K562 (cell line): ENCODE measurements around the gene CRAMP1. TPM values are rescaled to one million over a fixed set of nuclear protein-coding genes. Genes with fewer than 3 reads are reported as not detected.

Experiments used
- COPS2 ChIP-seq: fragments of 450-650 bp; conservative IDR thresholded peaks from 2 replicates; pipeline ENCODE4 v1.6.1; 2016; ENCODE audit warnings: mild to moderate bottlenecking, moderate library complexity
- CUX1 ChIP-seq: fragments of 200-800 bp; sonication (Bioruptor generic); IDR thresholded peaks from 2 replicates; pipeline ENCODE4 v1.6.1; 2016; ENCODE audit warnings: missing genetic modification characterization, missing compliant biosample characterization
- ELK1 ChIP-seq: sonication (generic); formaldehyde crosslinking; IDR thresholded peaks from 2 replicates; pipeline ENCODE4 v1.8.1; 2022; ENCODE audit warnings: missing genetic modification reagents
- EP300 ChIP-seq: IDR thresholded peaks from 2 replicates; pipeline ENCODE4 v1.6.1; 2012; ENCODE audit warnings: low read length, improper control_type of control experiment
- MYBL2 ChIP-seq, 2 experiments: fragments of 450-650 bp in 1 of 2; sonication (generic) in 1 of 2; formaldehyde crosslinking in 1 of 2; IDR thresholded peaks; 2 replicates each; pipeline versions ENCODE4 v1.6.1 to v1.8.1; 2017 to 2022; ENCODE audit warnings: borderline replicate concordance in 1 of 2, inconsistent platforms in 1 of 2, low read depth in 1 of 2, mild to moderate bottlenecking in 1 of 2, missing genetic modification reagents in 1 of 2, moderate library complexity in 1 of 2
- PRPF4 ChIP-seq: fragments of 200-400 bp; formaldehyde crosslinking; IDR thresholded peaks from one replicate; pipeline ENCODE4 v1.6.1; 2017; ENCODE audit warnings: low read length, low read depth, mild to moderate bottlenecking; ENCODE audit not compliant: insufficient read depth, poor library complexity, severe bottlenecking
- SMAD2 ChIP-seq: fragments of 150-350 bp; IDR thresholded peaks from 2 replicates; pipeline ENCODE4 v1.6.1; 2014; ENCODE audit warnings: low read depth, mild to moderate bottlenecking, low read length
- STAT5A ChIP-seq: IDR thresholded peaks from 2 replicates; pipeline ENCODE4 v1.6.1; 2012; ENCODE audit warnings: low read length, inconsistent platforms, borderline replicate concordance
- TEAD1 ChIP-seq, 2 experiments: fragments of 450-650 bp in 1 of 2; sonication (generic) in 1 of 2; formaldehyde crosslinking; IDR thresholded peaks; 2 replicates each; pipeline versions ENCODE4 v1.4.0 to v1.8.0; 2020 to 2022; ENCODE audit warnings: mild to moderate bottlenecking in 2 of 2, missing genetic modification reagents in 1 of 2
- THRAP3 ChIP-seq: fragments of 450-650 bp; IDR thresholded peaks from 2 replicates; pipeline ENCODE4 v1.6.1; 2016; ENCODE audit warnings: mild to moderate bottlenecking, inconsistent platforms, borderline replicate concordance
- ZFP30 ChIP-seq: fragments of 250-450 bp; sonication (Bioruptor Pico); IDR thresholded peaks from 2 replicates; pipeline ENCODE4 v1.8.0; 2022; ENCODE audit warnings: moderate library complexity, mild to moderate bottlenecking, inconsistent platforms, borderline replicate concordance
- ZFP36 ChIP-seq: fragments of 150-350 bp; IDR thresholded peaks from 2 replicates; pipeline ENCODE4 v1.6.1; 2018; ENCODE audit warnings: low read length, low read depth; ENCODE audit not compliant: partially characterized antibody
- polyA plus RNA-seq, 8 experiments: library from polyadenylated mRNA; depleted of rRNA in 4 of 8; stranded (reverse) in 5 of 8; unstranded in 3 of 8; fragments of >200 nt; fragmentation: Nextera tagmentation in 2 of 8; fragmentation: Illumina TruSeq in 1 of 8; extraction: Ambion mirVana in 2 of 8; extraction: Trizol in 1 of 8; gene quantifications; 2 replicates each; pipeline versions ENCODE4 v1.2.1 to v1.2.3, GENCODE V29; 2011 to 2014; ENCODE audit warnings: inconsistent platforms in 1 of 8, missing spikeins in 1 of 8
- total RNA-seq, 7 experiments: library from RNA; depleted of rRNA in 6 of 7; stranded (reverse); fragments of >200 nt in 6 of 7; fragmentation: Illumina TruSeq in 2 of 7; extraction: Trizol in 2 of 7; gene quantifications; 2 replicates each; pipeline versions ENCODE4 v1.2.1 to v1.2.3, GENCODE V29; 2011 to 2021; ENCODE audit warnings: low replicate concordance in 1 of 7
- TF ChIP-seq, protein P1 (sequence below): sonication (generic); formaldehyde crosslinking; IDR thresholded peaks from 2 replicates; pipeline ENCODE4 v1.8.0; 2023; ENCODE audit warnings: missing genetic modification reagents, mild to moderate bottlenecking, borderline replicate concordance

CRAMP1 gene
- total and polyA plus RNA-seq, 9 of the 15 experiments (the other 6 are each of a cell fraction or from before 2014, with no cell fraction given): 0.52 to 20.8 (median 7.5) TPM

- no peak for TF ChIP-seq EP300
- TF ChIP-seq ZFP30 (CRISPR knock-in tag): no peak
- no peak for TF ChIP-seq MYBL2 (IDR thresholded peaks at IDR 0.05; ENCODE audit: low read depth)
- TF ChIP-seq MYBL2 (CRISPR knock-in tag; IDR thresholded peaks at IDR 0.05; ENCODE audit: borderline replicate concordance): no peak
- no peak for TF ChIP-seq ELK1 (CRISPR knock-in tag)
- TF ChIP-seq TEAD1 (CRISPR knock-in tag; IDR thresholded peaks at IDR 0.05): no peak
- no peak for TF ChIP-seq STAT5A
- TF ChIP-seq PRPF4: no peak
- no peak for TF ChIP-seq ZFP36
- TF ChIP-seq SMAD2: no peak
- TF ChIP-seq, protein P1, sequence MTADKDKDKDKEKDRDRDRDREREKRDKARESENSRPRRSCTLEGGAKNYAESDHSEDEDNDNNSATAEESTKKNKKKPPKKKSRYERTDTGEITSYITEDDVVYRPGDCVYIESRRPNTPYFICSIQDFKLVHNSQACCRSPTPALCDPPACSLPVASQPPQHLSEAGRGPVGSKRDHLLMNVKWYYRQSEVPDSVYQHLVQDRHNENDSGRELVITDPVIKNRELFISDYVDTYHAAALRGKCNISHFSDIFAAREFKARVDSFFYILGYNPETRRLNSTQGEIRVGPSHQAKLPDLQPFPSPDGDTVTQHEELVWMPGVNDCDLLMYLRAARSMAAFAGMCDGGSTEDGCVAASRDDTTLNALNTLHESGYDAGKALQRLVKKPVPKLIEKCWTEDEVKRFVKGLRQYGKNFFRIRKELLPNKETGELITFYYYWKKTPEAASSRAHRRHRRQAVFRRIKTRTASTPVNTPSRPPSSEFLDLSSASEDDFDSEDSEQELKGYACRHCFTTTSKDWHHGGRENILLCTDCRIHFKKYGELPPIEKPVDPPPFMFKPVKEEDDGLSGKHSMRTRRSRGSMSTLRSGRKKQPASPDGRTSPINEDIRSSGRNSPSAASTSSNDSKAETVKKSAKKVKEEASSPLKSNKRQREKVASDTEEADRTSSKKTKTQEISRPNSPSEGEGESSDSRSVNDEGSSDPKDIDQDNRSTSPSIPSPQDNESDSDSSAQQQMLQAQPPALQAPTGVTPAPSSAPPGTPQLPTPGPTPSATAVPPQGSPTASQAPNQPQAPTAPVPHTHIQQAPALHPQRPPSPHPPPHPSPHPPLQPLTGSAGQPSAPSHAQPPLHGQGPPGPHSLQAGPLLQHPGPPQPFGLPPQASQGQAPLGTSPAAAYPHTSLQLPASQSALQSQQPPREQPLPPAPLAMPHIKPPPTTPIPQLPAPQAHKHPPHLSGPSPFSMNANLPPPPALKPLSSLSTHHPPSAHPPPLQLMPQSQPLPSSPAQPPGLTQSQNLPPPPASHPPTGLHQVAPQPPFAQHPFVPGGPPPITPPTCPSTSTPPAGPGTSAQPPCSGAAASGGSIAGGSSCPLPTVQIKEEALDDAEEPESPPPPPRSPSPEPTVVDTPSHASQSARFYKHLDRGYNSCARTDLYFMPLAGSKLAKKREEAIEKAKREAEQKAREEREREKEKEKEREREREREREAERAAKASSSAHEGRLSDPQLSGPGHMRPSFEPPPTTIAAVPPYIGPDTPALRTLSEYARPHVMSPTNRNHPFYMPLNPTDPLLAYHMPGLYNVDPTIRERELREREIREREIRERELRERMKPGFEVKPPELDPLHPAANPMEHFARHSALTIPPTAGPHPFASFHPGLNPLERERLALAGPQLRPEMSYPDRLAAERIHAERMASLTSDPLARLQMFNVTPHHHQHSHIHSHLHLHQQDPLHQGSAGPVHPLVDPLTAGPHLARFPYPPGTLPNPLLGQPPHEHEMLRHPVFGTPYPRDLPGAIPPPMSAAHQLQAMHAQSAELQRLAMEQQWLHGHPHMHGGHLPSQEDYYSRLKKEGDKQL: no peak
- TF ChIP-seq THRAP3: no peak
- no peak for TF ChIP-seq COPS2
- no peak for TF ChIP-seq CUX1 (CRISPR knock-in tag)
These were observed 96.6 kb downstream of the CRAMP1 start (continued) for GRCh38 chr16:1708768-1709180.
